ENCODE measurements around the gene WNT3A. TPM values are rescaled to one million over a fixed set of nuclear protein-coding genes. Genes with fewer than 3 reads are reported as not detected.

The WNT3A gene
- total and polyA plus RNA-seq, 10 donors, result not detected

DNA sequence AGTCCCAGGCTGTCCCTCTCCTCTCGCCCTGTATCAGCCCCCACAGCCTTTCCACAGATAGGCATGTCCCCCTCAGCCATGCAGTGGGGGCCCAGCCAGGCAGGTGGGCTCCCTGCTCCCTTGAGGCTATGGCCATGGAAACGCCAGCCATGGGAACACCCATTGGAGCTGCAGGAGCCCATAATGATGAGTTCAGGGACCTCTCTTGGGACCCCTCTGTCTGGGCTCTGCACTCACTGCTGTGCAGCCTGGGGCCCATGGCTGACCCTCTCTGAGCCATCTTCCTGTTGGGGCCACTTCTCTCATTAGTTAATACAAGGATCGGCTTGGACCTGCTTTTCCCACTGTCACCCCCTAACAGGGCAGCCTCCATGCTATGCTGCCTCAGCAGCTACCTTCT lies 33.2 kb downstream of the WNT3A start:
- Histone ChIP-seq H3K27ac (no peak overlapping the region), H3K4me3 (no peak overlapping the region), H3K4me1 (peaks cover 5 to 13% (median 12%) of the 10 kb centered on the region in 6 donors), H3K9me3 (no peaks in the 10 kb centered on the region), H3K36me3 (no peaks in the 10 kb centered on the region), H3K27me3 (replicated peaks in 1 of 7) (peaks cover 0 to 70% (median 40%) of the 10 kb centered on the region in 7 donors)
- peak; percentile 47 for DNase-seq
- TF ChIP-seq, protein P1, sequence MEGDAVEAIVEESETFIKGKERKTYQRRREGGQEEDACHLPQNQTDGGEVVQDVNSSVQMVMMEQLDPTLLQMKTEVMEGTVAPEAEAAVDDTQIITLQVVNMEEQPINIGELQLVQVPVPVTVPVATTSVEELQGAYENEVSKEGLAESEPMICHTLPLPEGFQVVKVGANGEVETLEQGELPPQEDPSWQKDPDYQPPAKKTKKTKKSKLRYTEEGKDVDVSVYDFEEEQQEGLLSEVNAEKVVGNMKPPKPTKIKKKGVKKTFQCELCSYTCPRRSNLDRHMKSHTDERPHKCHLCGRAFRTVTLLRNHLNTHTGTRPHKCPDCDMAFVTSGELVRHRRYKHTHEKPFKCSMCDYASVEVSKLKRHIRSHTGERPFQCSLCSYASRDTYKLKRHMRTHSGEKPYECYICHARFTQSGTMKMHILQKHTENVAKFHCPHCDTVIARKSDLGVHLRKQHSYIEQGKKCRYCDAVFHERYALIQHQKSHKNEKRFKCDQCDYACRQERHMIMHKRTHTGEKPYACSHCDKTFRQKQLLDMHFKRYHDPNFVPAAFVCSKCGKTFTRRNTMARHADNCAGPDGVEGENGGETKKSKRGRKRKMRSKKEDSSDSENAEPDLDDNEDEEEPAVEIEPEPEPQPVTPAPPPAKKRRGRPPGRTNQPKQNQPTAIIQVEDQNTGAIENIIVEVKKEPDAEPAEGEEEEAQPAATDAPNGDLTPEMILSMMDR (IDR thresholded peaks at IDR 0.05 in 8 of 11, conservative IDR thresholded peaks at IDR 0.05 in 3 of 11), result no peak
- TF ChIP-seq POLR2A (IDR thresholded peaks at IDR 0.05), result no peak
- TF ChIP-seq POLR2AphosphoS5 (IDR thresholded peaks at IDR 0.05), result no peak
- intact Hi-C loops (cut with DNase I; ENCODE audit: low total_unique reads), result no loop called here
- whole genome bisulfite sequencing, 5 donors, result 77 to 87% (median 84%) methylated on average over 3 of the region's 3 CpGs

DNA sequence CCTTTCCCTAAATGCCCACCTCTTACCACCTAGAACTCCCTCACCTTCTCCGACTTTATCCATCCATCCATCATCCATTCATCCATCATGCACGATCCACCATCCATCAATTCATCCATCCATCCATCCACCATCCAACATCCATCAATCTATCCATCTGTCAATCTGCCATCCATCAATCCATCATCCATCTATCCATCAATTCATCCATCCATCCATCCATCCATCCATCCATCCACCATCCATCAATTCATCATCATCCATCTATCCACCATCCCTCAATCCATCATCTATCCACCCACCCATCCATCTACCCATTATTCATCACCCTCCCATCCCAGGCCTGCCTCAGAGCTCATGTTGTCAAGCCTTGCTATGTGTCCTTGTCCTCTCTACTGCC lies 34.5 kb downstream of the WNT3A start:
- intact Hi-C loops (cut with DNase I; ENCODE audit: low total_unique reads), result no loop called here
- H3K9me3 ChIP-seq, result no peaks in the 10 kb centered on the region
- H3K4me3 ChIP-seq, result no peak overlapping the region
- WGBS, 5 donors, result 64 to 86% (median 79%) methylated on average over 2 of the region's 2 CpGs
- no peak overlapping the region for H3K27ac ChIP-seq
- H3K36me3 ChIP-seq, result no peaks in the 10 kb centered on the region
- peaks cover 0 to 57% (median 35%) of the 10 kb centered on the region in 7 donors for H3K27me3 ChIP-seq (replicated peaks in 1 of 7)
- no peak for DNase-seq
- TF ChIP-seq, protein P1 (IDR thresholded peaks at IDR 0.05 in 8 of 11, conservative IDR thresholded peaks at IDR 0.05 in 3 of 11), result no peak
- no peak for TF ChIP-seq POLR2A (IDR thresholded peaks at IDR 0.05)
- TF ChIP-seq POLR2AphosphoS5 (IDR thresholded peaks at IDR 0.05), result no peak
- H3K4me1 ChIP-seq, result peaks cover 5 to 13% (median 12%) of the 10 kb centered on the region in 6 donors

DNA sequence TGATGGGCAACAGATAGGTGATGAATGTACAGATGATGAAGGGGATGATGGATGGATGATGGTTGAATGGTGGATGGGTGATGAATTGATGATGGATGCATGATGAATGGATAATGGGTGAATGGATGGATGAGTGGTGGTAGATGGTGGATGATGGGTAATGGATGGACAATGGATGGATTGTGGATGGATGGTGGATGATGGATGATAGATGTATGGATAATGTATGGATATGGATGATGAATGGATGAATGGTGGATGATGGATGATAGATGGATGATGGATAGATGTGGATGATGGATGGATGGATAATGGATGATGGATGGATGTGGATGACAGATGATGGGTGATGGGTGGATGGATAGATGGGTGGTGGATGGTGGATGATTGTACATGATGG lies 35.7 kb downstream of the WNT3A start:
- DNase-seq, result no peak
- TF ChIP-seq, protein P1 (IDR thresholded peaks at IDR 0.05 in 8 of 11, conservative IDR thresholded peaks at IDR 0.05 in 3 of 11), result no peak
- TF ChIP-seq POLR2AphosphoS5 (IDR thresholded peaks at IDR 0.05), result no peak
- no peak for TF ChIP-seq POLR2A (IDR thresholded peaks at IDR 0.05)
- Histone ChIP-seq H3K4me1 (peaks cover 2 to 9% (median 8%) of the 10 kb centered on the region in 6 donors), H3K27ac (no peak overlapping the region), H3K27me3 (replicated peaks in 1 of 7) (peaks cover 0 to 45% (median 23%) of the 10 kb centered on the region in 7 donors), H3K36me3 (no peaks in the 10 kb centered on the region), H3K9me3 (no peaks in the 10 kb centered on the region), H3K4me3 (no peak overlapping the region)
- intact Hi-C loops (cut with DNase I; ENCODE audit: low total_unique reads), result no loop called here

DNA sequence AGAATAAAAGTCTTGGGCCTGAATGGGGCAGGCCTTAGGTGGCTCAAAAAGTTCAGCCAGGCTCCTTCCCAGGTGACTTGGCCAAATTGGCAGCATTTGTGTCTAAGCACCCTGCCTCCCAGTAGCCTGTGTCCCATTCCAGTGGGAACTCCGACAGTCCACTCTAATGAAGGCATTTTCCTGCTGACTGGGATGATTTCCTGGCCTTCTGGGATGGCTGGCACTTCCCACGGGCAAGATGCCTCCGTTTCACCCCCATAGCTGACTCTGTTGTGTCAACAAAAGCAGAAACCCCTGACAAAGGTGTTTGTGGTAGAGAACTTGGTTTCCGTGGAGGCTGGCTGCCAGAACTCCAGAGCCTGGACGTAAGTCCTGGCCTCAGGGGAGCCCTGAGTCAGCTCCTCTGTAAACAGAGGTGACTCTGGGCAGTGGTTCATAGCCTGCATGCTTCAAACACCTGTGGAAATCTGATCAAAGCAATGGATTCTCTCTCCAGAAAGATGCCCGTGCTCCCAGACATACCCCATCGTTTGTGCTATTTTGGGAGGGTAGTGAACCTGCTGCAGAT lies 36.6 kb downstream of the WNT3A start:
- H3K36me3 ChIP-seq, result no peaks in the 10 kb centered on the region
- H3K27me3 ChIP-seq (replicated peaks in 1 of 7), result peaks cover 0 to 36% (median 14%) of the 10 kb centered on the region in 7 donors
- H3K27ac ChIP-seq, result no peak overlapping the region
- WGBS, 5 donors, result 41 to 73% (median 60%) methylated on average over 6 to 7 of the region's 7 CpGs
- intact Hi-C loops (cut with DNase I; ENCODE audit: low total_unique reads), result no loop called here
- DNase-seq, result no peak
- H3K9me3 ChIP-seq, result no peaks in the 10 kb centered on the region
- TF ChIP-seq, protein P1 (IDR thresholded peaks at IDR 0.05 in 8 of 11, conservative IDR thresholded peaks at IDR 0.05 in 3 of 11), result no peak
- TF ChIP-seq POLR2AphosphoS5 (IDR thresholded peaks at IDR 0.05) (no peak), POLR2A (IDR thresholded peaks at IDR 0.05) (no peak)
- H3K4me3 ChIP-seq, result no peak overlapping the region
- peaks cover 0 to under 1% (median 0%) of the 10 kb centered on the region in 6 donors for H3K4me1 ChIP-seq

All from spleen (tissue), 11 donors.